ELR (cell line): ENCODE results near the gene TJP2.
A peak's percentile ranks its signal among the peaks of the same experiment; 100 is the strongest.
"Not testable (repeated sequence)": the region's sequence is repeated elsewhere in the genome, so short reads cannot be mapped to it uniquely, and the experiment has no call there.

Source experiments
- DNase-seq: peaks from one replicate; pipeline ENCODE4 v3.0.0-alpha.2; 2015; ENCODE audit warnings: low read depth

TJP2 gene

DNA sequence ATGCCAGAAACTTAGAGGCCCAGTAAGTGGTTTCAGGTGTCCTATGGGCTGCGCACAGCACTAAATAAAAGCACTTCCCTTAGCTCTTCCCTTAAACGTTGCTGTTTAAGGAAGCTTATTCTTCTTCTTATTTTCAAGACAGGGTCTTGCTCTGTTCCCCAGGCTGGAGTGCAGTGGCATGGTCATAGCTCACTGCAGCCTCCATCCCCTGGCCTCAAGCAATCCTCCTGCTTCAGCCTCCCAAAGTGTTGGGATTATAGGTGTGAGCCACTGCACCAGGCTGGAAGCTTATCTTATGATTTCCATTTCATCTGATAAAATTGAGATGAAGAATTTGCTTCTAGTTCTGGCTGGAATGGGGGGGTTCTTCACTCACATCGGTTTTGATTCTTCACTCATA is 15.6 kb upstream of the TJP2 start:
- DNase-seq, result no peak

DNA sequence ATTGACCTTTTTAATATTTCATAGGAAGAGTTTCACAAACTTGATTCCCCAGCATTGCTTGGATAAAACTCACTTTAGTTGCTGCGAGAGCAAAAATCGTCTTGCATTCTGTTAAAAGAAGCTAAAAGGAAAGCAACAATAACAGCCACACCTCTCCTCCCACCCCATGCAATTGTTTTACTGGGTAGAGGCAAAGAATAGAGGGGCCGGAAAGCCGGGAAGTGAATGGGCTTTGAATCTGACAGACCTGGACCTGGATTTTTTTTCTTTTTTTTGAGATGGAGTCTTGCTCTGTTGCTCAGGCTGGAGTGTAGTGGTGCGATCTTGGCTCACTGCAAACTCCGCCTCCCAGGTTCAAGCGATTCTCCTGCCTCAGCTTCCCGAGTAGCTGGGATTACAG is 9.5 kb upstream of the TJP2 start:
- not testable (repeated sequence) for DNase-seq

DNA sequence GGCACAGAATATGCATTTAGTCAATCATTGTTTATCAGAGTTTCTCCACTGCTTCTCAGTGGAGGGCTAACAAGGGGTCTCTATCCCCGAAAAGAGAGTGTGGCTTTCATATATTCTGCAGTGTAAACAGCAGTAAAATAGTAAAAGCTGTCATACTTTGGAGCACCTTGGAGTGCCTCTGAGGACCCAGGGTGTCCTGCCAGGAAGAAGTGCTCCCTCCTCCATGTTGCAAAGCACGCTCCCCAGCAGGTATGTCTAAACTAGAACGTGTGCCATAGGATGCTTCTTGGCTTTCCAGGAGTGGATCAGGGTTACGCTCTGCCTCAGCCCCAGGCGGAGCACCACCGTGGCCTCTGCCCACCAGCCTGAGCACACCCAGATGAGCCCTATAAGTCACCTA is 8.5 kb upstream of the TJP2 start:
- DNase-seq, result no peak

DNA sequence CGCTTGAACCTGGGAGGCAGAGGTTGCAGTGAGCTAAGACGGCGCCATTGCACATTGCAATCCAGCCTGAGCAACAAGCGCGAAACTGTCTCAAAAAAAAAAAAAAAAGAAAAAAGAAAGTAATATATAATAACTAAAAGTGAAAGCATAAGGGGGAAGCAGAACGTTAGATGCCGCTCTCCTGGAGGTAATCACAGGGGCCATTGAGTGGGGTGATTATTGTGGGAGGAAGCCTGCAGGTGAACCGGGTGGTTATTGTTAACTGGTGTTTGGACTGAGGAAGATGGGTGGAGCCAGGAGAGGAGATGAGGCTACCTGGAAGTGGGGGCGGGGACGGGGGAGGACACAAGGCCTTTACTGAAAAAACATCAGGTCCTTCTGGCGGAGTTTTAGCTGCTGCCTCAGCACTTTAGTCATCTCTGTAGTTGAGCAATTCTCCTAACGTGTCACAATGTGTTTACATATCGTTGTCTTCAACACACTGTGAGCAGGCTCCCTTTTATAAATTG is 5.3 kb upstream of the TJP2 start:
- peak; percentile 70 for DNase-seq

GRCh38 chr9:69170231-69170630 is 3.8 kb upstream of the TJP2 start:
- DNase-seq, result peak; percentile 39

- DNase-seq, result peak; percentile 89
Measured at GRCh38 chr9:69171049-69171448, 3.0 kb upstream of the TJP2 start.

- DNase-seq, result peak; percentile 27
Measured at GRCh38 chr9:69171517-69171916, 2.6 kb upstream of the TJP2 start.

DNA sequence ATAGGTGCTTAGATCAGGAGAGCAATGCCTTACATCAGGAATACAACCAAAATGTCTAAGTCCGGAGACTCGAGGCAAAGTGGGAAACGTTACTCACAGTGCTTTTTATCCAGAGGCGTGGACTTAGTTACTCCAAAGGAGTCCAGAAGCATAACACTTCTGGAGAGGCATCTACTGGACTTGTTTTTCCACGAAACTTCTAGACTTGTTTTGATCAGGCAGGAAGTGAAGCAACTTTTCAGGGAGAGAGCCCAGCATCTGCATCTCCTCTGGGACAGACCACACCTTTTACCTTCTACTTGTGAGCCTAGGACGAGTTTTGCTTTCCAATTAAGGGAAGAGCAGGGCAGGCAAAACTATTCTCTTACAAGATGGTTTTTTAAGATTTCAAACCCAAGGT is 1.2 kb upstream of the TJP2 start:
- peak; percentile 40 for DNase-seq

DNA sequence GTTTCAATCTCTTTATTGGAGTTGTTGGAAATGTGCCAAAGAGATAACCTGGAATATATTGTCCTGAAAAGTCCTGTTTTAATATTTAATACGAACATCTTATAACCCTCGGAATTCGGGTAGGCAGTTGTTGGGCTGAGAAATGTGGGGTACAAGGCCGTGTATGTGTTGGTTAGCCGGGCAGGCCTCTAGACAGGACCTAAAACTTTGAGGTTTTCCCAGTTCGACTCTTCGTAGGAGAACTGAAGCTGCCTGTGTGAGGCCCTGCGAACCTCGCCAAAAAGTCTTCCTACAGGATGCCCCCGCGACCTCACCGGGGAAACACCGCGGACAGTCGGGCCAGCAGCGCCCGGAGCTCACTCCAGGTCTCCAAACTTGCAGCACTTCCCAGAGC is 583 bp upstream of the TJP2 start:
- DNase-seq, result no peak

GRCh38 chr9:69174616-69175463 is 763 bp downstream of the TJP2 start:
- DNase-seq, result peak; percentile 98

DNA sequence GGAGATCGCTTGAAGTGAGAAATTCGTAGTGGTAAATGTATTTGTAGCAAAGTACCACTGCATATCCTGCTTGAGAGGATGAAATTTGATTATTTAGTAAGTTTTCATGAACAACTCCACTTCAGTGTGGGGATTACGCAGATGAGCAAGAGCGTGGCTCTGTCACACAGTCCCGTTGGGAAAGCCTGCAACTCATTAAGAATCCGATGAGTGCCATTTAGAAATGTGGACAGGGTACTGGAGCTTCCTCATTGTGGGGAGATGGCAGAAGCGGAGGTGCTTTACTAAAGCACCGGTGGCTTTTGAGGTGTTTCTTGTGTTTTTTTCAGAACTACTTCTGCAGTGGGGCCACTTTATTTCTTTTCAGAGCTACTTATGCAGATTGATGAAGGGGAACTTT is 1.4 kb downstream of the TJP2 start:
- DNase-seq, result peak; percentile 55

DNA sequence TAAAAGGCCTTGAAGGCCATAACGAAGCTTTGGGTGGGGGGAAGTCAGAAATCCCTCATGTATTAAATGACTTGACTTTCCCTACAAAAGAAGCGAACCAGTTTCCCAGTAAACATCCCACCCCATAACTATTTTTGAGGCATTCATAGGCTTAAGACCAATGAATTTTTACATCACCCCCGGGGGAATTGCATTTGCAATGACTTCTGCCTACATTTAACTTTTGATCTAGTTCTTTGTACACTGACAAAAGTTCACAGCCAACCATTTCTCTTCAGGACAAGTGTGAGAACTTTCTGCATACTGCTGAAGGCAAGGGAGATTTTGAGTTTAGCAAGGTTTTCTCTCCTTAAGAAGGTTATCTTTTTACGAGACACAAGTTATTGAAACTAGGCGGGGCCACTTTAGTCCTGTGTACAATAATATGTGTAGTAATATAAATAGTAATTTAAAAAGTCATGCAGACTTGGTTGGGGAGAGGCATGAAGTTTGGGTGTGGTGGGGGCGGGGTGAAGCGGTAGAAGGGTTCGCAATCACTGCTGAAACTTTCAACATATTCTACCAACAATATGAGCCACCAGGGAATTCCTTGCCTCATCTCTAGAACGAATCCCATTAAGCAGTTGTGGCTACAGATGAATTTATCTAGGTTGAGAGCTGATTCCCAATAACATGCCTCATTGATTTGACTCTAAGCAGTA is 2.5 kb downstream of the TJP2 start:
- no peak for DNase-seq

- DNase-seq, result peak; percentile 51
Measured at GRCh38 chr9:69178583-69179011, 4.5 kb downstream of the TJP2 start.

DNA sequence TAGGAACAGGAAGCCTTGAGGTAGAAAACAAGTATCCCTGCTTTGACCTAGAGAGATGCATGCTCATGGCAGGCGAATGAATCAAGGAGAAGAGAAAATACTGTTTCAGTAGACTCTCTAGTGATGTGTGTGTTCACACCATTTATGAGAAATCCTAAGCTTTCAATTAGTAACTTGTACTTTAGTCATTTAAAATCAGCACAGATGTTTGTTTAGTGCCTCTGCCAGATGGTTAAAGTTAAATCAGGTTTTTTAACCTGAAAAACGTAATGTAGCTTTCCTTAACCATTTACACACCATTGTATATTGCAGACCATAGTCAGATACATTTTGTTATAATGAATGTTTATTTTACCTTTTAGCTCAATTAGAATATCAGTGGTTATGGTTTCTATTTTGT is 5.0 kb downstream of the TJP2 start:
- DNase-seq, result no peak

DNA sequence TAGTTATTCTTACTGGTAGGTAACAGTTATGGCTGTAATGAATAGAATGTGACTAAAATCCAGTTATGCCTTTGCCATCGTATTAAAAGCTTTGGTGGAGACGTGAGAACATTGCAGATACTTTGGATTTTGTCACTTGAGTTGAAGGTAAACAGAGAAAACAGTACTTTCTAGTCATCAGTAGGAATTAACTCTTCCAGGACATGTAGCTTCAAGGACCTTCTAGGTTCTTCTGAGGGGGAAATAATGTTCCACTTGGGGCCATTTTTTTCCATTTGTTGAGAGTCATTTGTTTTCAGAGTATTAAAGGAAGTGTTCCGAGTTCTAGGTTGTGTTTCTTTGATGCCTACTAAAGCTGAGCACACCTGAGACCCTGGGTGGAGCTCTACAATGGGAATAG is 6.1 kb downstream of the TJP2 start:
- no peak for DNase-seq

DNA sequence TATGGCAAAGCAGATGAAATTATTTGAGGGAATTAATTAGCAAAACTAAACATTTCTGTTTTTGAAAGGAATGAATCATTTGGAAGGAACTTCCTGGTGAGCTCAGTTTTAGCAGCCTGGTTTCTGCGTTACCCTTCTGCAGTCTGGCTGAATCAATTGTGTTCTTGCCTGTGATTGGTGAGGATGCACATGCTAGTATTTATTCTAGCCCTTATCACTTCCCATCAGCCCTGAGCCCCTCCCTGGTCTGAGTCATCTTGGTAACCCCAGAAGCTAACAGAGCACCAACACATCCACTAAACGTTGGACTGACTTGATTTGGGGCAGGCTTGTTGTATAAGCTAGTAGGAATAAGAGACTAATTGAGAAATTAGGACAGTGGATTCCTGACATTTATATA is 6.6 kb downstream of the TJP2 start:
- DNase-seq, result peak; percentile 99

DNA sequence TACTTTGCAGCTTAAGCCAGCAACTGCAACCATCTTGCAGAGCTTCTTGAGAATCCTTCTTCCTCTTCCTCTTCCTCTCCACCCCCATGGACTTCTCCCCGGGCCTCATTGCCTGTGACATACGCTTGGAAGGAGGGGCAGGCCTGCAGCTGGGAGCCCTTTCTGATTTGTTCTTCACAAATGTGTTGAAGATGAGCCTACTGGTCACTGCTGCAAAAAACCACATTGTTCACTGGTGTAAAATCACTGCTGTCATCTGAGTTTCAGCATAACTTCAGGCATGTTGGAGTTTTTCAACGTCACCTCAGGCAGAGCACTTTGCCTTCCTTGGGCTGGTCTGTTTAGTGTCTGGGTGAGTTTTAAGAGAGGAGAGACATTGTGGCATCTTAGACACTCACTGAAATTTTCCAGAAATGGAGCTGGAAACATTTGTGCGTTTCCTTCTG is 7.9 kb downstream of the TJP2 start:
- no peak for DNase-seq

DNA sequence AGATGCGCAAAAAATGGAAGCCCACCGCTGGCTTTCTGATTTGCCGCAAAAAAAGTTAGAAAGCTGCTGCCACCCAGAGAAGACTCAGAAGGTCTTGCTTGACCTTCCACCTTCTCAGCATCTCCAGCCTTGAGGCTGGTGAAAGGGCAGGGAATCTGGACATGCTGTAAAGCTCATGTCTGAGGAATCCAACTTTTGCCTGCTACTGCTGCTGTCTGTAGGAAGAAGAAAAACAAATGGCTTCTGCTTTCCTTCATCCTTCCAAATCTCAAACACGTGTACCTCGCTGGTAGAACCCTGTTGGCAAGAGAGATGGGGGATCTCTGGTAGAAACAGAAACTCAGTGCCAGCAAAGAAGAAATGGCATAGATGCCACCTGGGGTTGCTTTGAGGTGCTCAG is 10.2 kb downstream of the TJP2 start:
- no peak for DNase-seq

DNA sequence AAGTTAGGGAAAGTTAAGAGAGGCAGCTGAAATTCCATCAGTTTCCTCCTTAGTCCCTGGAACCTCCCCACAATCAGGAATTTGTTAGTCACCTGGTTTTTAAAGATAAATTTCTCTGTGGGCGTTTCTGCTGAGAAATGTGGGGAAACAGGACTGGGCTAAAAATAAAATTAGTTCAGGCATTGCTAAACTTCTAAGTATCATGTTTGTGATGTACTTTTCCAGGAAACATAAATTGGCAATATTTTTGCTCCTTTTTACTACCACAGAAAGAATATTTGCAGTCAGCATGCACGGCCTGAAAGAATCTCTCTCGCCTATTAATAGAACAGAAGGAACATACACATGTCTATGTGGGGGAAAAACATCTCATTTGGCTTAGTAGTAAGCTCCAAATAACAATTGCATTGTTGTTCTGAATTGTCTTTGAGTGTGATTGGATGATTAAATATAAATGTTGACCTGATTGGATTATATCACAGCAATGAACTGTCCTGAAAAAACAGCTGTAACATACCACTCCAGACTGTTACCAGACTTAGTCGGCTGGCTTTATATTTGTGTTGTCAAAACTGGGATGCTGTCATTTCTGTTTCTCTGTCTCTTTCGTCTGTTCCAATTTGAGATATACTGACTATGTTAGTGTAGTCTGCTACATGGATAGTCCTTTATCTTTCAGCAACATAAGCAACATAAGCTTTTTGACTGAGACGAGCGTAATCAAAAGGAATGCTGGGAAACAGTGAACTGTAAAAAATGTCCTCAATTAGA is 12.9 kb downstream of the TJP2 start:
- DNase-seq, result peak; percentile 36

DNA sequence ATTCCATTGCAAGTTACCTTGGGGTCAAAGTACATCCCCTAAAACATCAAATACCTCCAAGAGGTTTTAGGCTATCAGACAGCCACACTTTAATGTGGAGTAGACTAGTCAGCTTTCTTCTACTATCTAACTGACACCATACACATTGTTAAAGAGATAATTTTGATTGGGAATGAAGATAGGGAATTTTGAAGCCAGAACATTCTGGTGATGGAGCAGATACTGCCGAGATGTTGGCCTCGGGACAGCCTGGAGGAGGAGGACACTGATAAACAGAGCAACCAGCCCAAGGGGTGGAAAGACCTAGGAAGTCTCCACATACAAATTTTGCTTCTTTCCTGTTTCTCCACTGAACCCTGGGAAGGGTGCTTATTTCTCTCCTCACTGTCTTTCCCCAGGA is 14.9 kb downstream of the TJP2 start:
- DNase-seq, result no peak

- DNase-seq, result no peak
Measured at GRCh38 chr9:69190086-69190862, 16.2 kb downstream of the TJP2 start.

GRCh38 chr9:69190863-69191181 is 16.7 kb downstream of the TJP2 start:
- DNase-seq, result no peak
